HG03135 (cell line): ENCODE results near the gene AMZ1.
"Not testable (repeated sequence)": the region's sequence is repeated elsewhere in the genome, so short reads cannot be mapped to it uniquely, and the experiment has no call there.

Source experiments
- ATAC-seq: cut with Tn5 transposase; IDR thresholded peaks from one replicate; pipeline ENCODE4 v1.9.1; 2021; ENCODE audit warnings: mild to moderate bottlenecking, moderate library complexity; ENCODE audit not compliant: unreplicated experiment

AMZ1 gene

DNA sequence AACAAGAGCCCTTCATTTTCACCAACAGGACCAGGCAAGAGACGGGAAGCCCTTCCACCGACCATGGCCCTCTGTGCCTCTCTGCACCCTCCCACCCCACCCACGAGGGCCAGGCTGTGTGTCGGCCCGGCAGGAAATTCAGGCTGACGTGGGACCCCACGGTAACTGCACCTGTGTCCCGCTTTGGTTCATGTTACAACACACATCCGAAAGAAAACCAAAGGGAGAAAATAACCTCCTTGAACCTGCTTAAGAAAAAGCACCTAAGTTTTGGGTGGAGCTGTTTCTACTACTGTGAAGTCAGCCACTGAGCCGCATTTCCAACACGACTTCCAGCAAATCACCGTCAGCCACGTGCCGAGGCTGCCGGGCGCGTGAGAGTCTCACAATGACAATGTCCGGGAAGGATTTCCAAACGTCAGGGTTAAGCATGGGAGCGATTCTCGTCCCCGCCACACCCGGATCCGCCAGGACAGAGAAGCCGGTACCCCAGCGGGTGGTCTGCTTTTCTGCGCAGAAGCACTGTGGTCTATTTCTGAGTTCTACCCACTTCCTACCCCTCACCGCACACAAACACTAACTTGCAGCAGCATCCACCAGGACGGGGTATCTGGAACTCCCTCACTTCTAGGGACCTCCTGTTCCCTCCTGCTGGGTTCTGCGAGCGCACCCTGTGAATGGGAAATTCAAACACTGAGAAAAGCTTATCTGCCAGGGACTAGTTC lies 36.6 kb downstream of the AMZ1 start:
- no peak for ATAC-seq

DNA sequence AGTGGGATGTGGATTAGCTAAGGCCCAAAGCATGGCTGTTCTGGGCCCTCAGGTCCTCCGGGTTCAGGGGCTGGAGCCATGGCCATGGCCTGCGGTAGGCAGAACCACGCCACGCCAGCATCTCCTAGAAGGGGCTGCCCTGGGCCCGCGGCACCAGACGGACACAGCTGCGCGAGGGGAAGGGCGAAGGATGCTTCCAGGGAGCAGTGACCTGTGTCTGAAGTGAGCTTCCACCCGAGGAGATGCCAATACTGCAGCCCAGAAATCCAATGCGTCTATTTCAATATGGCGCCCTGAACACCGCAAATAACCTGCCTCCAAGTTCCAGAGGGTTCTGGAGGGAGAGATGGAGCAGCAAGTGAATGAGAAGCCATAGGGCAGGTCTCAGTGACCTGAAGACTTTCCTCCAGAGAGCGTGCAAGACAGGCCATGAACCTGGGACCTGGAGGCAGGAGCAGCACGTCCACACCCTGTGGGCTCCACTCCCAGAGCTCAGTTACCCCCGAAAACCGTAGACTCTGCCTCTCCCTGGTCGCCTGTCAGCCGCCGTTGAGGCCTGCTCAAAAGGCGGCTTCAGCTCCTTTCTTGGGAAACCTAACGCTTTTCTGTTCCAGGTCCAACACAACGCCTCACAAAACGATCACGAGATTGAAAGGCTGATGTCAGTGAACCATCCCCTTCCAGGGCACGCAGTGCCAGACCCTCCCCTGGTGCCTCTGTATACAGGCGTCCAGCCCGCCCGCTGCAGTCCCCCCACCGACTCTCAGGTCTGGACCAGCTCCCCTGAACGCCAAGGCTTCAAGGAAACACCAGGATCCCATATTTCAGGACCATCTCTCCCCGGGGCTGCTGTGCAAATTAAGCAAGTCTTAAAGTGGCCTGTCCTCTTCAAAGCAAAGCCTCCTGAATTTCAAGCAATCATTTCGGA lies 37.4 kb downstream of the AMZ1 start:
- no peak for ATAC-seq

DNA sequence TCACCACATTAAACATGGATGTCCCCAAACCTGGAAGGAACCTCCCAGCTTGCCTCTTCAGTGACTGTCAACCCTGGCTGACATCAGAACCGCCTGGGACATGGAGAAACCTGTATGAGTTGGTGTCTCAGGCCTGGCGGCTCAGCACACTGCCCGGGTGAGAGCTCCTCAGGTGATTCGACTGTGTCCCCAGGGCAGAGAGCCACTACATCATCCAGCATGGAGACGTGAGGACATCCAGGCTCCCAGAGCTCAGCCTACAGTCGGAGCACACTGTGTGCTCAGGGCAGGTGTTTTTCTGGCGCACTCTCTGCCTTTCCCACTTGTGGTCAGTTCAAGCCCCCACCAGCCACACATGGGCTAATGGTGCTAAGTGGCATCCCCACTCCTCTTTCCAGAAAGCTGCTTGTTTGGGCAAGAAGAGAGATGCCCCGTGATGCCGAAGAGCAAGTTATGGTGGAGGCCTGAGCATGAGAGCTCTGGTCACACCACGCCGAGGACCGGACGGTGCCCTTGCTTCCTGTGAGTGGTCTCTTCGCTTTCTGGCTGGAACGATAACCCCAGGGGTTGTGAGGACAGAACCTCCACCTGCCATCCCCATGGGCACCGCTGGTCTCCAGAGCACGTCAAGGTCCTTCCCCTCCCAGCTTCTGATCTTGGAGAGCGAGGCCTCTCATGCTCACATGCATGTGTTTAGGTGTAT lies 38.5 kb downstream of the AMZ1 start:
- ATAC-seq: no peak

DNA sequence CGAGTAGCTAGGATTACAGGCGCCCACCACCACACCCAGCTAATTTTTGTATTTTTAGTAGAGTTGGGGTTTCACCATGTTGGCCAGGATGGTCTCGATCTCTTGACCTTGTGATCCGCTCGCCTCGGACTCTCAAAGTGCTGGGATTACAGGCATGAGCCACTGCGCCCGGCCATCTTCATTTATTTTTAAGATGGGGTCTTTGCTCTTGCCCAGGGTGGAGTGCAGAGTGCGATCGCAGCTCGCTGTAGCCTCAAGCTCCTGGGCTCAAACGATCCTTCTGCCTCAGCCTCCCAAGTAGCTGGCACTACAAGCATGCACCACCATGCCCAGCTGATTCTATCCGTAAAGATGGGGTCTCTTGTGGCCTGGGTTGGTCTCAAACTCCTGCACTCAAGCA lies 39.2 kb downstream of the AMZ1 start:
- not testable (repeated sequence) for ATAC-seq

DNA sequence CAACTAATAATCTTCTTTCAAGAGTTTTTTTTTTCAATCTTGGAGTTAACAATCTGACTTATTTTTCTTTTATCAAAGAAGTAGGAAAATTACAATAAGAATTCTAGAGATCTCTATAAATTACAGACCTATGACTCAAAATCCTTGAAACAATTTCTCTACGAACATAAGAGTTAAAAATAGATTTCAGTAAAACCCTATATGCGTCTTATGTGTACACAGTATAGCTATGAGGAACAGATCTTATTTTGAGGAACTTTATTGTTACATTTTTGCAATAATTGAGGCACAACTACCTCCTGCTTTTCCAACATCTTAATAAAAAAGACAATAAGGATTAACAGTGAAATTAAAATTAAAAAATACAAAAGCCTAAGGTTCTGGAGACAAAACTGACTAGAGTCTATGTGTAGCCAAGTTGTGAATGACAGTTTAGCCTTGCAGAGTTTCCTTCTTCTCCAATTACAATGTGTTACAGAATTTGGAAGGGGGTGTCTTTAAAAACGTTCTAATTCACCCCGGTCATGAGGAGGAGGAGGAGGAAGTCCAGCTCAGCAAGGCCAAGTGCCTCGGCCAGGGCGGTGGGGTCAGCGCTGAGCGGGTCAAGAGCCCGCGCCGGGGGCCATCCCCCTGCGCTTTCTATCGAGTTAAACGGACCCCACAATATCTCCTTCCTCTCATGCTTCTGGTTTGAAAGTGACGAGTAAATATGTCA lies 40.5 kb downstream of the AMZ1 start:
- ATAC-seq: no peak

DNA sequence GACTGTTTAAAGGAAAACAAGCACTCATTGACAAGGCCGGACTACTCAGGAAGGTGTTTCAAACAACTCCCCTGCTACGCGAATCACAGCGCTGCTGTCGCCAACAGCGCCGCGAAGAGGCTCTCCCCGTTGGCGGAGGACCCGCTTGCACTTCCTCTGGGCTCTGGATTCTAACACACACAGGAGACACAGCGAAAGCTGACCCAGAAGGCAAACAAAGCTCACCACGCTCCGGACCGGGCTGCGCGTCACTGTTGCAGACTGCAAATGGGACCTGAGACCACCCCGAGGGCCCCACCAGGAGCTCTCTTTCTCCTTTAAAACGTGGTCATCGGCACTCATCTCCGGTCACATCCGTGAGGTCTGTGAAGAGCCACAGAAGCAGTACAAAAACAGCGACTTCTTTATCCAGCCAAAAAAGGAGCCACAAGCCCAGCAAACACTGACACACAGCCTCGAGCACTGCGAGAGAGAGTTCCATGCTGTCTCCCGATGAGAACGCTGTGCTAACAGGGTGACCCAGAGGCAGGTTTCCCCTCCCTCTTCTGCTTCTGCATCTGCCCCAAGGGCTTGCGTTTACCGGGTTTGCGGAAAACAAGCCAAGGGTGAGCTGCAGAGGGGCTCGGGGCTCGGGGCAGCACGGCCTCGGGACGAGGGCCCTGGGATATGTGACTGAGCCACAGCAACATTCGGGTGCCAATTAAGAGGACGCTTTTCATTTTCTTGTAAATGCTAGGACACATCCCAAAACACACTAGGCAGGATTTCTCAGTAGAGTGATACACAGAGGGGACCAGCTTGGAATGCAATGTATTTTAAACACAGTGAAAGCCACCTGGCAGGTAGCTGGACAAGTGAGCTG lies 41.3 kb downstream of the AMZ1 start:
- ATAC-seq: no peak

DNA sequence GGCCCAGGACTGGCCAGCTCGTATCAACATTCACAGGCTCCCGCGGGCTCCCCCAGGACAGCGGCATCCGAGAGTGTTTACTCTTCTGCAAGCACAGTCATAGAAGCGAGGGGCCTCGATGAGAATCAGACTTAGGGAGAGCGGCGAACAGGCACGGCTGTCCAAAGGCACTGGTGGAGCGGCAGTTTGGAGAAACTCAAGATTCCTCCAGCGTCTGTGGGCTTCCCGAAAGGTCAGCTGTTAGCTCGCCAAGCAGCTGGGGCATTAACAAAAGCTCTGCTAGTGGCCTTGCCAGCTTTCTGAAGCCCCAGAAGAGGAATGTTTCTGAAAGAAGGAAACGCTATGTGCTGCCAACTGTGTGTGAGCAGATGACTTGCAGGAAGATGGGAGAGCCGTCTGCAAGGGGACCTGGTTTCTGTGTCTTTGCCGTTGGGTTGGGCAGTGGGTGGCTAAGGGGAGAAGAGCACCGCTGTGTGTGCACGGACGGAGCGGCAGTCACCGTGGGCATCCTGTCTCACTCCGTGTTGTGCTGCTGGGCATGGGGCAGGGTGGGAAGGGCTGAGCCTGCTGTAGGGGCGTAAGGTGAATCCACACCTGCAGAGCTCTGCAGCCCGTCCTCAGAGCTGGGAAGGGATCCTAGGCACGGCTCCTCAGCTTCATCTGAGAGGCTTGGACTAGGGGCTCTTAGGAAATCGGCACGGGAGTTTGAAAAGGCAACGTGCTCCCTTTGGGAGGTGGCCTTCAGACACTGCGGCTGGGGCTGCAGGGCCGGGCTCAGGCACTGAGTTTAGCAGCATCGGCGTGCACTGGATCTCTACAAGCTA lies 42.1 kb downstream of the AMZ1 start:
- ATAC-seq: no peak

DNA sequence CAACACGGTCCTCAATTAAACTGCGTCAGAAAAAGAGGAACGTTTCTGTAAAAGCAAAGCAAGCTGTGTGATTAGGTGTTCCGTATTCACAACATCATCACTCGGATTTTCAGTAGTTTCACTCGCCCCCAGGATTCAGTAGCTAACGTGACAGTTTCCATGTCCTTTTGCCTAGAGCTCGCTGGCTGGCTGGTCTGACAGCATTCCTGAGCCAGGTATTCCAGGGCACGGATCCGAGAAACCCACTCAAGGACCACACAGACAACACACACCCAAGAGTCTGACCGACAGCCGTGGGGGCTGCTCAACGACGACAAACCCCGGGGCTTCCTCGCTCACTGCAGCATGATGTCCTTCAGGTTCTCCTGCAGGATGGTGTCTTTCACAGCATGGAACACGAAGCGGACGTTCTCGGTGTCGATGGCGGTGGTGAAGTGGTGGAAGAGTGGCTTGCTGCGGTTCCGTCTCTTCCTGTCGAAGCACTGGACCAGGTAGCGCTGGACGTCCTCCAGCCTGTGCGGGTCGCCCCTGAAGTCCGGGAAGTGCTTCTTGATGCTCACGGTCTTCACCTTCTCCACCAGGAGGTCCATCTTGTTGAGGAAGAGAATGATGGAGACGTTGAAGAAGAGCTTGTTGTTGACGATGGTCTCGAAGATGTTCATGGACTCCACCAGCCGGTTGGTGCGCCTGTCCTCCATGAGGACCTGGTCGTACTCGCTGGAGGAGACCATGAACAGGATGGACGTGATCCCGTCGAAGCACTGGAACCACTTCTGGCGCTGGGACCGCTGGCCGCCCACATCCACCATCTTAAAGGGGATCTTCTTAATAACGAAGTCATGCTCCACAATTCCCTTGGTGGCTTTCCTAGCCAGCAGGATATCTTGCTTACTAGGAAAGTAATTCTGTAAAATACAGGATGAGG lies 43.1 kb downstream of the AMZ1 start:
- ATAC-seq: no peak

DNA sequence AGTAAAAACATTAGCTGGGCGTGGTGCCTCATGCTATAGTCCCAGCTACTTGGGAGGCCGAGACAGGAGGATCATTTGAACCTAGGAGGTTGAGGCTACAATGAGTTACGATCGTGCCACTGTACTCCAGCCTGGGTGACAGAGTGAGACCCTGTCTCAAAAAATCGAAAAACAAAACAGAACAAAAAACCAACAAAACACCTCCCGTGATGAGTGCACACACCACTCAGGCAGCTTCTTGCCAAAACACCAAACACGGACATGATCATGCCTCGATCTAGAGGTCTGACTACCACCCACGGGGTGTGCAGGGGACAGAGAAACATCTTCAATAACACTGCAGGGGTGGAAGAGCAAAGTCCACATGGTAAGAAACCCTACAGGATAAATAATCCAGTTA lies 44.4 kb downstream of the AMZ1 start:
- ATAC-seq: no peak

DNA sequence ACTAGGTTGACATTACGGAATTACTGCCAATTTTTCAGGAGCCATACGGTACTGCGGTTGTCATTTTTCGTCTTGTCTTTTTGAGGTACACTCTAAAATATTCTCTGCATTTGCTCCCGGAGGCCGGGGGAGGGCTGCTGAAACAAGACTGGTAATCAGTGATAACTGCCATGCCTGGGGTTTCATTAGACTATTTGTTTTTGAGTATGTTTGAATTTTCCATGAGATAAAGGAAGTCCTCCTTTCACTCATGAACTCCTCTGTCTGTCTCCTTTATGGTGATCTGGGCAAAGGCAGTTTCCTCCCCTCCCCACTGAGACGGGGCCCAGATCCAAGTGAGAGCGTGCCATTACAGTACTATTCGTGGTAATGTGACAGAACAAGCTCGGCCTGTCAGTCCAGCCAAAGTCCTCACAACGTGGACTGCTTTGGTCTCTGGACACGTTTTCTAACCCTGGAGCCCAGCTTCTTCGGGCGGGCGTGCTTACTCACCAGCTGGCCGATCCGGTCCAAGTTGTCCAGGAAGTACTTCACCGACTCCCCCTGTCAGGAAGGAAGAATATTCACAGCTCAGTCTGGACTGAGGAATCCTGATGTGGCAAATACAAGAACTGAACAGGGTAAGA lies 45.1 kb downstream of the AMZ1 start:
- ATAC-seq: no peak

DNA sequence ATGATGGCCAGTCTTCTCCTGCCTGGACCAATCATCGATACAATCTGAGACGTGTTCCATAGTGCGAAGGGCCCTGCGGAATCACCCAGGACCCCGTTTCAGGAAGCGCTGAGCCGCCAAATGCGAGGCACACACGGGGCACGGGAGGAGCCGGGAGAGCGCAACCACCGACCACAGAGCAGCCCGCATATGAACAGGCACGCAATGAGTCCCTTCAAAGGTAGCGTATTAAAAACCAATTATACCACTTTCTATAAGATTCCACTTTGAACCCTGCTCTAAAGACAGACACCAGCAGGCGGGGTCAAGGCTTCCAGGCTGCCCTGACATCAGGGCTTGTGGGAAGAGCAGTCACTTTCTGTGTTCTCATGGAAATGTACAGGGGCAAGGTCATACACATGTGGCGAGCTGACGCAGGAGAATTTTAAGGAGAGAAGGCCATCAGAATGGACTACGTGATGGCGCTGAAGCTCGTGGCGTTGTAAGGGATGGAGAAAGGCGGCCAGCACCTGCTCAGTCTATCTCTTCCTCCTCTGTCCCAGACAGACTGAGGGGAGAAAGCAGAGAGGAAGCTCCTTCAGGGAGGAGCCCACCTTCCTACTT lies 46.2 kb downstream of the AMZ1 start:
- ATAC-seq: no peak

DNA sequence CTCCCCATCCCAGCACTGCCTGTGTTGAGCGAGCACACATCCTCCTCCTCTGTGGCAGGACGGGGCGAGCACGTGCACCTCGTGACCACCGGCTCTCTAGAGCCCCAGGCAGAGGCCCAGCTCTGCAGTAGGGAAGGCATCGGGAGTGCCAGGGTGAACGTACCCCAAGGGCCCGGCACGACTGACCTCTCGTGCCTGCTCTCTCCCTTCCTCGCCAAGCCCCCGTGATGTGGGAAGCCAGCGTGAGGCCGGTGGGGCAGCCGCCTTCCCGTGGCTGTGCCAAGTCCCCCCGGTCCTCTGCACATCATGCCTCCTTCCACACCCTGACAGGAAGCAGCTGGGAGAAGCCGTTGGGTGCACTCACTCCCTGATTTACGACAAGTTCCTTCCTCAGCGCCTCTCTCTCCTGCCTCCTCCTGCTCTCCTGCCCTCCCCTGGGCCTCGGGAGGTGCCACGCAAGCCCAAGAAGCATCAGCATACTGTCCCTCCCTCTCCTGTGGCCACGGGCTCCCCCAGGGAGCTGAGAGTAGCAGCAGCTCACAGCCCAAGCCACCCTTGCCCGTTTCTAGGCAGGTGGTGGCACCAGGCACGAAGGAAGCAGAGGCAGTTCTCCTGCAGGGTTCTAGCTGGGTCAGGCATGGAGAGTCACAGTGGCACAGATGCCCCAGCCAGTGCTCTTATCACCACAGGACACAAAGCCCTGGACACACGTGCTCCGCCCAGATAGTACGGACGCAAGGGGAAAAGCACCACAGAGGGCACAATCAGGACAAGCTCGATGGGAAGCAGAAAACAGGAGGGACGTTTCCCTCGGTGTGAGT lies 47.0 kb downstream of the AMZ1 start:
- ATAC-seq: no peak

DNA sequence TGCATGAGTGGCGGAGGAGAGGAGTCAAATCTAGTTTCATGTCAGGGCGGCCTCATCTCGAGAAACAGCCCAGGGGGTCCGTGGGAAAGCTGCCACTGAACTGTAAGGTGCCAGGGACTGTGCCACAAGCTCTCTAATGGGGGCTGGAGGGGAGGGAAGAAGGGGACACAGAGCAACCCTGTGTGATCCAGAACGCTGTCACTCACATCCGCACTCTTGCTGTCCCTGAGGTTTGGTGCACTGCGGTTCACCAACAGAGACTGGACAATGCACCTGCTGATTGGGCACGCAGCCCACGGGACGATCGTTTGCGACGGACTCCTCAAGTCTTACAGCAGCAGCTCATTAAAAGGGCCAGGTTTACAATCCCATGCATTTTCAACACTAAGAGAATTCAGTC lies 47.7 kb downstream of the AMZ1 start:
- ATAC-seq: no peak

DNA sequence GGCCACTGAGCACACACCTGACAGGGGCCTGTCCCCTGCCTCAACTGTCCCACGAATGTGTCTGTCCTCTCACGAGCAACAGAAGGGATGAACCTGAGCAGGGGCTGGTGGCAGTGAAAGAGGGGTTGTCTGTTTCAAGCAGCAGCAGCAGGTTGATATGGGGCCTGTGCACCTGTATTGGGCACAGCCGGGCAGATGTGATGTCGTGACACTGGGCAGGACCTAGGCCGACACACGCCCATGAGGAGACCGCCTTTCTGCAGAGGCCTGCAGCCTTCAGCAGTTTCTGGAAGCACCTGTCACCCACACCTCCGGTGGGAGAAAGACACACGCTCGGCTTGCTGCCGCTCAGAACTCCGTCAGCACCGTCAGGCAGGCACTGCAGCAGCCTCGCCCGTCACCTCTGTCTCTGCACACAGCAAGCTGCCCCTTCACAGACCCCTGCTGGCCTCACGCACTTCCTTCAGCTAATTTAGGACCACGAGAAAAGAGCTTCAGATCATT lies 48.5 kb downstream of the AMZ1 start:
- no peak for ATAC-seq

DNA sequence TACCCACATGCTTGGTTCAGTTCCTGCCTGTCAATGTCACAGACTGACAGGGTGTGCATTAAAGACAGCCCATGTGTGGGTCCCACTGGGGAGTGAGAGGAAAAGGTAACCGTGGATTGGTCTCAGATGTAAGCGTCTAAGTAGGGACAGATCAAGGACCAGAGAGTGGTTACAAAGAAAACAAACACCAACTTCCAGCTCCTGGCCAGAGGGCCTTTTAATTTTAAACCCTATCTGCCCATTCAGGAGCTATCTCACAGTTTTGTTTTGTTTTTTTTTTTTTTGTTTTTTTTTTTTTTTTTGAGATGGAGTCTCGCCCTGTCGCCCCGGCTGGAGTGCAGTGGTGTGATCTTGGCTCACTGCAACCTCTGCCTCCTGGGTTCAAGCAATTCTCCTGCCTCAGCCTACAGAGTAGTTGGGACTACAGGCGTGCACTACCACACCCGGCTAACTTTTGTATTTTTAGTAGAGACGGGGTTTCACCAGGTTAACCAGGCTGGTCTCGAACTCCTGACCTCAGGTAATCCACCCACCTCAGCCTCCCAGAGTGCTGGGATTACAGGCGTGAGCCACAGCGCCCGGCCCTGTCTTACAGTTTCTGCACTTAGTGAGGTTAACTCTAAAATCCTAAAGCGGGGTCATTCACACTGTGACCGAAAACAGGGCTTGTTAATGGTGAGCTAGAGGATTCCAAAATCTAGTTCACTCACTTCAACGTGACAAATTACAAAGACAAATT lies 49.2 kb downstream of the AMZ1 start:
- not testable (repeated sequence) for ATAC-seq
